HCT116 (cell line): ENCODE measurements around the gene MXRA8. TPM values are rescaled to one million over a fixed set of nuclear protein-coding genes. Genes with fewer than 3 reads are reported as not detected.

Experiments used
- ATAC-seq: fragments of 200-7000 bp; cut with Tn5 transposase; 2 replicates; pipeline ENCODE4 v1.9.1; 2020; ENCODE audit warnings: mild to moderate bottlenecking, moderate library complexity
- BruUV-seq: library from RNA; stranded (reverse); fragments of 400-500 nt; replicated peaks from 2 replicates; lab custom pipeline; 2021; lab: Mats Ljungman, UMichigan
- CTCF ChIA-PET: fragments of 300-600 bp; sonication (Branson Sonifier 250); formaldehyde crosslinking; loops from one replicate; lab custom pipeline; 2021; ENCODE audit warnings: antibody characterized with exemption; lab: Charles Lee
- POLR2A ChIA-PET: fragments of 300-600, 350-600 bp; sonication (Branson Sonifier 250); formaldehyde crosslinking; loops from one replicate; lab custom pipeline; 2021; ENCODE audit warnings: antibody characterized with exemption; lab: Charles Lee
- RAD21 ChIA-PET, 2 experiments: fragments of 300-600 bp; sonication (Branson Sonifier 250); formaldehyde crosslinking; loops; one replicate each; lab custom pipeline; 2023; ENCODE audit warnings: low total read pairs in 2 of 2; ENCODE audit not compliant: uncharacterized antibody in 2 of 2, unreplicated experiment in 2 of 2, low non-redundant PET in 1 of 2; lab: Charles Lee
- DNase-seq: peaks from one replicate; pipeline ENCODE4 v3.0.0-alpha.2; 2010; ENCODE audit warnings: low read depth, low spot score
- H2AFZ ChIP-seq: fragments of 200-600 bp; shearing (Covaris generic), sonication (generic); 2 replicates; pipeline ENCODE4 v1.6.1; 2017; ENCODE audit warnings: low read depth, mixed run types, mixed read lengths, antibody characterized with exemption, low read length; ENCODE audit not compliant: poor library complexity, severe bottlenecking
- H3K27ac ChIP-seq: 2 replicates; pipeline ENCODE4 v1.5.1; 2012; ENCODE audit warnings: low read depth, low read length
- H3K27me3 ChIP-seq: fragments of 200-600 bp; sonication (generic); 2 replicates; pipeline ENCODE4 v1.6.1; 2016; ENCODE audit warnings: mixed run types, low read length, mixed read lengths; ENCODE audit not compliant: insufficient read depth
- H3K36me3 ChIP-seq, 2 experiments: fragments of 200-500 bp in 1 of 2; fragments of 200-600 bp in 1 of 2; sonication (Bioruptor generic) in 1 of 2; sonication (generic) in 1 of 2; 2 replicates each; pipeline versions ENCODE4 v1.5.1 to v1.6.1; 2014 to 2016; ENCODE audit warnings: low read length in 2 of 2, inconsistent platforms in 1 of 2, mixed read lengths in 1 of 2, mixed run types in 1 of 2; ENCODE audit not compliant: insufficient read depth in 2 of 2, control insufficient read depth in 1 of 2
- H3K4me1 ChIP-seq, 2 experiments: fragments of 200-600 bp in 1 of 2; sonication (generic) in 1 of 2; 2 replicates each; pipeline versions ENCODE4 v1.5.1 to v1.6.1; 2012 to 2017; ENCODE audit warnings: low read length in 2 of 2, inconsistent platforms in 1 of 2, mild to moderate bottlenecking in 1 of 2, mixed read lengths in 1 of 2, mixed run types in 1 of 2, moderate library complexity in 1 of 2; ENCODE audit not compliant: insufficient read depth in 2 of 2, control insufficient read depth in 1 of 2
- H3K4me2 ChIP-seq: fragments of 200-600 bp; sonication (generic); 2 replicates; pipeline ENCODE4 v1.6.1; 2017; ENCODE audit warnings: mixed run types, low read length, mixed read lengths
- H3K4me3 ChIP-seq, 2 experiments: fragments of 200-600 bp in 1 of 2; sonication (generic) in 1 of 2; replicated peaks in 1 of 2; 2 replicates each; pipeline ENCODE4 v1.5.1; 2011 to 2016; ENCODE audit warnings: low read length in 2 of 2, control low read depth in 1 of 2, low read depth in 1 of 2, mild to moderate bottlenecking in 1 of 2, mixed read lengths in 1 of 2, mixed run types in 1 of 2
- H3K79me2 ChIP-seq: fragments of 200-600 bp; sonication (generic); 2 replicates; pipeline ENCODE4 v1.6.1; 2017; ENCODE audit warnings: mild to moderate bottlenecking, mixed run types, low read length, moderate library complexity, mixed read lengths; ENCODE audit not compliant: insufficient read depth
- H3K9ac ChIP-seq: fragments of 200-600 bp; sonication (generic); 2 replicates; pipeline ENCODE4 v1.6.1; 2016; ENCODE audit warnings: low read length, mixed read lengths
- H3K9me2 ChIP-seq: fragments of 200-600 bp; sonication (generic), shearing (Covaris generic); 2 replicates; pipeline ENCODE4 v1.6.1; 2017; ENCODE audit warnings: mixed run types, mild to moderate bottlenecking, moderate library complexity; ENCODE audit not compliant: insufficient read depth
- H3K9me3 ChIP-seq, 2 experiments: fragments of 200-500 bp in 1 of 2; fragments of 200-600 bp in 1 of 2; sonication (Bioruptor generic) in 1 of 2; sonication (generic) in 1 of 2; 2 replicates each; pipeline ENCODE4 v1.6.1; 2014 to 2017; ENCODE audit warnings: low read length in 2 of 2, mixed read lengths in 2 of 2, inconsistent platforms in 1 of 2, low read depth in 1 of 2, mild to moderate bottlenecking in 1 of 2, mixed run types in 1 of 2, moderate library complexity in 1 of 2; ENCODE audit not compliant: control insufficient read depth in 1 of 2, insufficient read depth in 1 of 2
- H4K20me1 ChIP-seq: fragments of 200-600 bp; sonication (generic), shearing (Covaris generic); 2 replicates; pipeline ENCODE4 v1.6.1; 2017; ENCODE audit warnings: mixed run types, mild to moderate bottlenecking, moderate library complexity; ENCODE audit not compliant: insufficient read depth
- CBX3 ChIP-seq: IDR thresholded peaks from 2 replicates; pipeline ENCODE4 v1.6.1; 2012; ENCODE audit warnings: low read depth
- CEBPB ChIP-seq: IDR thresholded peaks from 2 replicates; pipeline ENCODE4 v1.6.1; 2012; ENCODE audit warnings: low read depth
- EGR1 ChIP-seq: IDR thresholded peaks from 2 replicates; pipeline ENCODE4 v1.6.1; 2012; ENCODE audit warnings: low read depth
- JUND ChIP-seq: IDR thresholded peaks from 2 replicates; pipeline ENCODE4 v1.6.1; 2012
- POLR2AphosphoS5 ChIP-seq: IDR thresholded peaks from 2 replicates; pipeline ENCODE4 v1.6.1; 2011; ENCODE audit warnings: mild to moderate bottlenecking, low read depth, low read length, moderate library complexity
- REST ChIP-seq: IDR thresholded peaks from 2 replicates; pipeline ENCODE4 v1.6.1; 2012; ENCODE audit warnings: low read depth
- SIN3A ChIP-seq: IDR thresholded peaks from 2 replicates; pipeline ENCODE4 v1.6.1; 2012; ENCODE audit warnings: low read depth
- YY1 ChIP-seq: IDR thresholded peaks from 2 replicates; pipeline ENCODE4 v1.6.1; 2011; ENCODE audit warnings: low read length, low read depth, moderate library complexity, mild to moderate bottlenecking; ENCODE audit not compliant: insufficient replicate concordance; ENCODE audit errors: extremely low read depth
- ZFX ChIP-seq: fragments of 450-650 bp; IDR thresholded peaks from 2 replicates; pipeline ENCODE4 v1.6.1; 2017
- ZNF274 ChIP-seq: fragments of 200-500 bp; sonication (Bioruptor generic); IDR thresholded peaks from 2 replicates; pipeline ENCODE4 v1.6.1; 2014; ENCODE audit warnings: mild to moderate bottlenecking, low read depth, low read length, inconsistent platforms
- intact Hi-C: fragments of 100-400 bp; cut with micrococcal nuclease; formaldehyde crosslinking; loops from 2 replicates; pipeline ENCODE4 v1.10.0; 2022
- total RNA-seq: library from RNA; stranded (reverse); gene quantifications from one replicate; pipeline ENCODE4 v1.2.1, GENCODE V29; 2021; ENCODE audit not compliant: unreplicated experiment
- TF ChIP-seq, protein P1 (sequence below): IDR thresholded peaks from 2 replicates; pipeline ENCODE4 v1.6.1; 2012
- TF ChIP-seq, protein P2 (sequence below), 3 experiments: fragments of 200-600 bp in 1 of 3; sonication (generic) in 1 of 3; IDR thresholded peaks in 2 of 3; conservative IDR thresholded peaks in 1 of 3; 2 replicates each; pipeline ENCODE4 v1.5.1; 2012 to 2017; ENCODE audit warnings: low read depth in 2 of 3, low read length in 2 of 3, antibody characterized with exemption in 1 of 3, borderline replicate concordance in 1 of 3, control low read depth in 1 of 3, mild to moderate bottlenecking in 1 of 3, mixed read lengths in 1 of 3, mixed run types in 1 of 3, moderate library complexity in 1 of 3; ENCODE audit not compliant: insufficient read depth in 1 of 3
- TF ChIP-seq, protein P3 (sequence below): IDR thresholded peaks from 2 replicates; pipeline ENCODE4 v1.6.1; 2012

The MXRA8 gene
- total RNA-seq, 1 experiment from 2014 or later: 0.74 TPM

DNA sequence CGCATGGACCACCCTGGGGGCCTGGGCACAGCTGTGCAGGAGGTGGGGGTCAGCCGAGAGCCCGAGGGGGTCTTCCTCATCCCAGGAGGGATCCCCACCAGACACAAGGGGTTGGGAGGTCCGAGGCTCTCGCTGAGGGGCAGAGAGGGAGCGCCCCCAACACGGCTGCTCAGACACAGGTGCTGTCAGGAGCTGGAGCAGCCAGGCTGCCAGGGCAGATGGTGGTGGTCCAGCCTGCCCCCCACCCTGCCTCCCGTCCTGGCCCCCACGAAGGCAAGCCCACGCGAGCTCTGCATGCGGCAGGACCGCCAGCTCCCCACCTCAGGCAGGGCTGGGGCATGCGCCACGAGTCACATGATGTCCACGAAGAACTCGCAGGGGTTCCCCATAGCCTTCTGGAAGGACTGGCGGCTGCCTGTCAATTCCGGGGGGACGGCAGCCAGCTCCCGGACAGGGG, 22.5 kb downstream of the MXRA8 start:
- Histone ChIP-seq H3K27ac (no peak overlapping the region), H3K9ac (no peak overlapping the region), H3K9me3 (no peaks in the 10 kb centered on the region), H3K9me2 (no peaks in the 10 kb centered on the region), H4K20me1 (peaks cover 4% of the 10 kb centered on the region; the same call in 1 of the 2 replicates), H3K79me2 (peaks cover 11% of the 10 kb centered on the region; the same call in 1 of the 2 replicates), H3K27me3 (no peaks in the 10 kb centered on the region), H2AFZ (no peak overlapping the region), H3K36me3 (peaks cover 5 to 27% of the 10 kb centered on the region in 2 experiments; a peak in 3 of 4 replicates), H3K4me1 (peaks cover 9 to 47% of the 10 kb centered on the region in 2 experiments; a peak in 3 of 4 replicates), H3K4me2 (no peak overlapping the region), H3K4me3 (no peak overlapping the region)
- DNase-seq (no peak), ATAC-seq (no peak)
- TF ChIP-seq ZNF274 (no peak), POLR2AphosphoS5 (no peak), YY1 (no peak), ZFX (no peak), SIN3A (no peak), REST (no peak), JUND (no peak), CBX3 (no peak), EGR1 (no peak), CEBPB (no peak)
- TF ChIP-seq, protein P1, sequence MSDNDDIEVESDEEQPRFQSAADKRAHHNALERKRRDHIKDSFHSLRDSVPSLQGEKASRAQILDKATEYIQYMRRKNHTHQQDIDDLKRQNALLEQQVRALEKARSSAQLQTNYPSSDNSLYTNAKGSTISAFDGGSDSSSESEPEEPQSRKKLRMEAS: no peak
- TF ChIP-seq, protein P2, sequence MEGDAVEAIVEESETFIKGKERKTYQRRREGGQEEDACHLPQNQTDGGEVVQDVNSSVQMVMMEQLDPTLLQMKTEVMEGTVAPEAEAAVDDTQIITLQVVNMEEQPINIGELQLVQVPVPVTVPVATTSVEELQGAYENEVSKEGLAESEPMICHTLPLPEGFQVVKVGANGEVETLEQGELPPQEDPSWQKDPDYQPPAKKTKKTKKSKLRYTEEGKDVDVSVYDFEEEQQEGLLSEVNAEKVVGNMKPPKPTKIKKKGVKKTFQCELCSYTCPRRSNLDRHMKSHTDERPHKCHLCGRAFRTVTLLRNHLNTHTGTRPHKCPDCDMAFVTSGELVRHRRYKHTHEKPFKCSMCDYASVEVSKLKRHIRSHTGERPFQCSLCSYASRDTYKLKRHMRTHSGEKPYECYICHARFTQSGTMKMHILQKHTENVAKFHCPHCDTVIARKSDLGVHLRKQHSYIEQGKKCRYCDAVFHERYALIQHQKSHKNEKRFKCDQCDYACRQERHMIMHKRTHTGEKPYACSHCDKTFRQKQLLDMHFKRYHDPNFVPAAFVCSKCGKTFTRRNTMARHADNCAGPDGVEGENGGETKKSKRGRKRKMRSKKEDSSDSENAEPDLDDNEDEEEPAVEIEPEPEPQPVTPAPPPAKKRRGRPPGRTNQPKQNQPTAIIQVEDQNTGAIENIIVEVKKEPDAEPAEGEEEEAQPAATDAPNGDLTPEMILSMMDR (IDR thresholded peaks at IDR 0.05 in 2 of 3, conservative IDR thresholded peaks at IDR 0.05 in 1 of 3; ENCODE audit: borderline replicate concordance in 1 of 3, insufficient read depth in 1 of 3, low read depth in 2 of 3, low read length in 2 of 3): no peak
- TF ChIP-seq, protein P3, sequence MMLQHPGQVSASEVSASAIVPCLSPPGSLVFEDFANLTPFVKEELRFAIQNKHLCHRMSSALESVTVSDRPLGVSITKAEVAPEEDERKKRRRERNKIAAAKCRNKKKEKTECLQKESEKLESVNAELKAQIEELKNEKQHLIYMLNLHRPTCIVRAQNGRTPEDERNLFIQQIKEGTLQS: no peak
- intact Hi-C loops: no loop called here
- POLR2A ChIA-PET: no interaction called here
- BruUV-seq: no TSS peak
- CTCF ChIA-PET: no interaction called here
- RAD21 ChIA-PET: no interaction called here
